Activated naive CD4-positive, alpha-beta T cell treated with Interleukin-2 at 50 U/mL for 16 hours (primary cell): ENCODE measurements around the gene ATP8A2.
"Not testable (repeated sequence)": the region's sequence is repeated elsewhere in the genome, so short reads cannot be mapped to it uniquely, and the experiment has no call there.

Experiments used
- DNase-seq: peaks from one replicate; pipeline ENCODE4 v3.0.0-alpha.2; 2020

The ATP8A2 gene

GRCh38 chr13:25934127-25934526, 562.4 kb downstream of the ATP8A2 start:
- DNase-seq, result no peak

- no peak for DNase-seq
Measured at GRCh38 chr13:25939961-25940687, 568.4 kb downstream of the ATP8A2 start.

GRCh38 chr13:25943081-25943480, 571.3 kb downstream of the ATP8A2 start:
- no peak for DNase-seq

- DNase-seq, result no peak
Measured at GRCh38 chr13:25943658-25944057, 571.9 kb downstream of the ATP8A2 start.

GRCh38 chr13:25945596-25945995, 573.8 kb downstream of the ATP8A2 start:
- DNase-seq, result no peak

GRCh38 chr13:25946321-25946720, 574.5 kb downstream of the ATP8A2 start:
- no peak for DNase-seq

GRCh38 chr13:25948910-25949309, 577.1 kb downstream of the ATP8A2 start:
- no peak for DNase-seq

GRCh38 chr13:25951831-25952230, 580.1 kb downstream of the ATP8A2 start:
- no peak for DNase-seq

DNA sequence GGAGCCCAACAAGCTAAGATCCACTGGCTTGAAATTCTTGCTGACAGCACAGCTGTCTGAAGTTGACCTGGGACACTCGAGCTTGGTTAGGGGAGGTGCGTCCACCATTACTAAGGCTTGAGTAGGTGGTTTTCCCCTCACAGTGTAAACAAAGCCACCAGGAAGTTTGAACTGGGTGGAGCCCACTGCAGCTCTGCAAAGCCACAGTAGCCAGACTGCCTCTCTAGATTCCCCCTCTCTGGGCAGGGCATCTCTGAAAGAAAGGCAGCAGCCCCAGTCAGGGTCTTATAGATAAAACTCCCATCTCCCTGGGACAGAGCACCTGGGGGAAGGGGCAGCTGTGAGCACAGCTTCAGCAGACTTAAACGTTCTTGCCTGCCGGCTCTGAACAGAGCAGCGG, 582.3 kb downstream of the ATP8A2 start:
- DNase-seq, result not testable (repeated sequence)

- DNase-seq, result not testable (repeated sequence)
Measured at GRCh38 chr13:25954943-25955342, 583.2 kb downstream of the ATP8A2 start.

DNA sequence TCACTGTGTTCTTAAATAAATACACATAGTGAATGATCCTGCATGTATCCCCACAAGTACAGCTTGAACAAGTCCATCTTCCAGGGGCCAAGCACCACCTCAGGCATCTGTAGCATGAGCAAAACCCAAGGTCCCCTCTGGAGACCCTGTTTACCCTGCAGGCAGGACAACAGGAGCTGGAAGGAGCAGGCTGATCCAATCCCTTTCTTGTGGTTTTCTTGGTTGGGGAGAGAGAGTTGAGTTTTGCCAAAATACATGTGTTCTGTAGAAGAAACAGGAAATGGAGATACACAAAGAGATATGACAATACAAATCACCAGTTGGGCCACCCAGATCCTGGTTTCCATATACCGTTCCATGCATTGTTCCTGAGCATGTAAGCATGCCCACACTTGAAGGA, 587.2 kb downstream of the ATP8A2 start:
- no peak for DNase-seq

DNA sequence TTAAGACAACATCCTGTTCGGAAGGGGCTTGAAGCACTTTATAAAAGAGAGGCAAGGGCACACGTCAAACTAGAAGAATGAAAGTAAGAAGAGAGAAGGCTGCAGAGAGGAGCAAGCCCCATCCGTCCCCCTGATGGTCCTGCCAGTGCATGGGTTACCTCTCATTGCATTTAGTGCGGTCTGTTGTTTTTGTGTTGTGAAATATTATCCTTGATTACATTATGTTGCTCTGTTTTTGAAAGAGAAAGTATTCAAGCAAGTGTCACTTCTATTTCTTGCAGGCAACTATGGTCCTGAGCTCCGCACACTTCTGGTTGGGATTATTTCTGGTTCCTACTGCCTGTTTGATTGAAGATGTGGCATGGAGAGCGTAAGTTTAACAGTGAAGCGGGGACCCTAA, 589.5 kb downstream of the ATP8A2 start:
- DNase-seq, result no peak

DNA sequence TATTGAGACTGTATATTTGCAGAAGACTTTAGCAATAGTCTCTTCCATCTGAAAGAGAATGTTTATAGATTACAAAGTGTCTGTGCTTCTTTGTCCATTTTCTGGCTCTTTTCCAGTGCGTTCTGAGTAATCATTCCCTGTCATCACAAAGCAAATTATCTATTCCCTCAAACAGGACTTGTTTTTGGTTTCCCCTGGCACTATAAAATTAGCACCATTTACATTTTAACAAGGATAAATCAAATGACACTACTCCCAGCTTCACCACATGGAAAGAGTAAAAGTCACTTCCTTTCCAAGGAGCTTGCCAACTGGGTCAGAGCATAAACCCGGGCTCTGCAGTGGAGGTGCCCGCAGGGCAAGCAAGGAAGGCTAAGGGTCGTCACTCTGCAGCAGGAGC, 591.9 kb downstream of the ATP8A2 start:
- DNase-seq, result no peak

DNA sequence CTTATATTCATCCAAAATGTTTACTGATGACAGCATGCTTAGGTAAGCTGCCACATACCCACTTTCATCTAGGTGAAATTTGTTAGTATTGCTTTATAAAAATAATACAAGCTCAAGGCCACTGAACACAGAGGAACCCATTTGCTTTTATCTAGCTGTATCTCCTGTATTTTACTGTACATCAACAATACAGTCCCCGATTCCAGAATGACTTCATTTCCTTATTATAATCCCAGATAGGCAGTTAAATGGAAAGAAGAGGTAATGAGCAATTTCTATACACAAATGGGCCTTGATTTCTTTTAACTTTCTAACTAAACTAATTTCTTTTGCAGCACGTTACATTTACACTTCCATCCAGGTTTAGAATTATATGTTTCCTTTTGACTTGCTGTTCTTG, 593.8 kb downstream of the ATP8A2 start:
- no peak for DNase-seq

DNA sequence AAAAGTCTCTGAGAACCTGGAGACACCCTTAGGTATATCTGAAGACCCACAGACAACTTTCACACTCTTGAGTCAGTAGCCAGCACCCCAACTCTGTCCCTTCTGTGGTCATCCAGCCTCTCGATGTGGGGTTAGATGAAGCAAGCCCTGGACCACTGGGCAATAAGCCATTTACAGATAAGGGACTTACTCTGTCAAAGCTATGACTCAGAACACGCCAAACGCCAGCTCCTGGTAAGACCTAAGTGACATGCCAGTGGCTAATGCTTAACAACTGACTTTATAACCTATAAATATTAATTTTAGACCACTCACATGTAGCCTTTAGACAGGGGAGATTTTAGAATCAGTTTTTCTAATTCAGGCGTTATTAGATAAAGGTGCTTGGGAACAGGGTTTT, 594.3 kb downstream of the ATP8A2 start:
- DNase-seq, result no peak

- DNase-seq, result no peak
Measured at GRCh38 chr13:25967144-25967543, 595.4 kb downstream of the ATP8A2 start.

DNA sequence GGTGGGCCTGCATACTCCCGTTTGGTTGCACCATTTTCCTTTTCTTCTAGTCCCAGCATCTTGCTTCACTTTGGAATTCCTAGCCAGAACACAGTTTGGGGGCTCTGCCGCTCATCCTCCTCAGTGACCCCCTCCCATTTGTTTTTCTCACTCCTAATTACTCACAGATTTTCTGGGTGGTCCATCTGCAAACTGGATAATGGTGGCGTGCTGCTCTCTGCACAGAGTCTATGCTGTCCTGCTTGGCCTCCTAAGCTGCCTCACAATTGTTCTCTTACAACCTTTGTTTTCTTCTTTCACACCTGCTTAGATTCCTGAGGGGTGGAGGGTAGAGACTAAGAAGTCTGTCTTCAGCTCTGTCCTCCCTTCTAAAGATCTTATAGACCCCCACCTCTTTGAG, 599.3 kb downstream of the ATP8A2 start:
- no peak for DNase-seq

- peak; percentile 41 for DNase-seq
Measured at GRCh38 chr13:25971459-25972145, 599.8 kb downstream of the ATP8A2 start.

- no peak for DNase-seq
Measured at GRCh38 chr13:25973085-25973484, 601.3 kb downstream of the ATP8A2 start.

DNA sequence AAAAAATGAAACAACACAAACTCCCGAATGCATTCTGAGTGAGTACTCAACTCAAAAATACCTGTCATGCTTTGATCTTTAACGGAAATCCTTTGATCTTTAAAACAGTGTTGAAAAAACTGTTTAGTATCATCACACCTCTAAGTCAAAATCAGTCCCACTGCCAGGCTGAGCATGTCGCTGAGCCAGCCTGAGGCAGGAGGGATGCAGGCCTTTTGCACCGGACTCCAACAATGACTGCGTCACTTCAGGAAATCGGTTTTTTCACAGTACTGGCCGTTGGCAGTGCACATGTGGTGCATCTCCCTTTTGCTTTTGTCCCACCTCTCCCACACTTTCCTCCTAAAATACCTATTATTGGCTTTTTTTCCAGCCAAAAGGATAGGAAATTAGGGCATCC, 601.8 kb downstream of the ATP8A2 start:
- DNase-seq, result no peak

- DNase-seq, result no peak
Measured at GRCh38 chr13:25977216-25977615, 605.4 kb downstream of the ATP8A2 start.

DNA sequence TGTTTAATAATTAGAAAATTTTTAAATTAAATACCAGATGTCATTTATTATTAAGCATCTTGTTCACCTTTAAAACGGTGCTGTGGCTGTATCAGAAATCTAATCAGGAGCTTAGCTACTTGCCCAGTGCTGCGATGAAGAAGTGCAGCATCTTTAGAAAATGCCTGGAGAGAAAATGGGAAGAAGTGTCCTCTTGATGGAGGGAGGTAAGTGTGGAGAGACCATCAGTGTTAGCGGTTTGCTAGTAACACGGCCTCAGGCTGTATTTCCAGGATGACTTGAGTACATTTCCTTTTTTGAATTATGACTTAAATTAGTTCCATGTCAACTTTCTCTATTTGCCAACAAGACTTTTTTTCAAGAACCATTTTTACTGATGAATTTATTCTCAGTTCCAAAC, 605.9 kb downstream of the ATP8A2 start:
- DNase-seq, result no peak

DNA sequence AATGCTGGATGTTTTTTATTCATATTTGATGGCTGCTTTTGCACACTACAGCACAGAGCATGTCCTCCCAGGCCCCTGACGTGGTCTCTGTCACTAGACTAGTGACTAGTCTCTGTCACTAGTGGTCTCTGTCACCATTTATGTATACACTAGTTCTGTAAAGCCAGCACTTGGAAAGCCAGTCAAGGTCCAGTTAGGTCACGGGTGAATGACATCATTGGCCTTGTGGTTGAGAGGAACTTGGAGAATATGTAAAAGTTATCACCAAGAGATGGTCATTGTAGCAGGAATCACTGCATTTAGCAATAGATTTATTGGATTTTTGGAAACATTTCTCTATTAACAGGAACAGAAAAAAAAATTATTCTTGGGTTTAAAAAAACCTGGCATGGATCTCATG, 607.2 kb downstream of the ATP8A2 start:
- no peak for DNase-seq

- no peak for DNase-seq
Measured at GRCh38 chr13:25979371-25979770, 607.6 kb downstream of the ATP8A2 start.

DNA sequence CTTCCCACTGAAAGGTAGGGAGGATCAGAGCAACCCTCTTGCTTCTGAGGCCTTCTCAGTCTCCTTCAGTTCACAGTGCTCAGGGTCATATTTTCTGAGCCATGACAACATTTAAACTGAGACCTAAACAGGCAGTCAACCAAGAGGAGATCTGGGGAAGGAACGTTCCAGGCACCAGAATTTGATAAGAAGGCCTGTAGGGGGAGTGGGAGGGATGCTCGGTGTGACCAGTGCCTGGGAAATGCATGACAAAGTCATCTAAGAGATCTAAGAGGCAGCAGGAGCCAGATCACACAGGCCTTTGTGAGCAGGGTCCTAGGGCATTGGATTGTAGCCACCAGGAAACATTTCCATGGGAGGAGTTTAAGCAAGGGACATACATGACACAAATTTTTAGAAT, 608.5 kb downstream of the ATP8A2 start:
- DNase-seq, result no peak
